HCT116 (cell line): ENCODE data around the gene FAM237B. TPM values are rescaled to one million over a fixed set of nuclear protein-coding genes. Genes with fewer than 3 reads are reported as not detected.

Experiments used
- ATAC-seq: fragments of 200-7000 bp; cut with Tn5 transposase; 2 replicates; pipeline ENCODE4 v1.9.1; 2020; ENCODE audit warnings: mild to moderate bottlenecking, moderate library complexity
- BruUV-seq: library from RNA; stranded (reverse); fragments of 400-500 nt; replicated peaks from 2 replicates; lab custom pipeline; 2021; lab: Mats Ljungman, UMichigan
- CTCF ChIA-PET: fragments of 300-600 bp; sonication (Branson Sonifier 250); formaldehyde crosslinking; loops from one replicate; lab custom pipeline; 2021; ENCODE audit warnings: antibody characterized with exemption; lab: Charles Lee
- POLR2A ChIA-PET: fragments of 300-600, 350-600 bp; sonication (Branson Sonifier 250); formaldehyde crosslinking; loops from one replicate; lab custom pipeline; 2021; ENCODE audit warnings: antibody characterized with exemption; lab: Charles Lee
- RAD21 ChIA-PET, 2 experiments: fragments of 300-600 bp; sonication (Branson Sonifier 250); formaldehyde crosslinking; loops; one replicate each; lab custom pipeline; 2023; ENCODE audit warnings: low total read pairs in 2 of 2; ENCODE audit not compliant: uncharacterized antibody in 2 of 2, unreplicated experiment in 2 of 2, low non-redundant PET in 1 of 2; lab: Charles Lee
- DNase-seq: peaks from one replicate; pipeline ENCODE4 v3.0.0-alpha.2; 2010; ENCODE audit warnings: low read depth, low spot score
- H2AFZ ChIP-seq: fragments of 200-600 bp; shearing (Covaris generic), sonication (generic); 2 replicates; pipeline ENCODE4 v1.6.1; 2017; ENCODE audit warnings: low read depth, mixed run types, mixed read lengths, antibody characterized with exemption, low read length; ENCODE audit not compliant: poor library complexity, severe bottlenecking
- H3K27ac ChIP-seq: 2 replicates; pipeline ENCODE4 v1.5.1; 2012; ENCODE audit warnings: low read depth, low read length
- H3K27me3 ChIP-seq: fragments of 200-600 bp; sonication (generic); 2 replicates; pipeline ENCODE4 v1.6.1; 2016; ENCODE audit warnings: mixed run types, low read length, mixed read lengths; ENCODE audit not compliant: insufficient read depth
- H3K36me3 ChIP-seq, 2 experiments: fragments of 200-500 bp in 1 of 2; fragments of 200-600 bp in 1 of 2; sonication (Bioruptor generic) in 1 of 2; sonication (generic) in 1 of 2; 2 replicates each; pipeline versions ENCODE4 v1.5.1 to v1.6.1; 2014 to 2016; ENCODE audit warnings: low read length in 2 of 2, inconsistent platforms in 1 of 2, mixed read lengths in 1 of 2, mixed run types in 1 of 2; ENCODE audit not compliant: insufficient read depth in 2 of 2, control insufficient read depth in 1 of 2
- H3K4me1 ChIP-seq, 2 experiments: fragments of 200-600 bp in 1 of 2; sonication (generic) in 1 of 2; 2 replicates each; pipeline versions ENCODE4 v1.5.1 to v1.6.1; 2012 to 2017; ENCODE audit warnings: low read length in 2 of 2, inconsistent platforms in 1 of 2, mild to moderate bottlenecking in 1 of 2, mixed read lengths in 1 of 2, mixed run types in 1 of 2, moderate library complexity in 1 of 2; ENCODE audit not compliant: insufficient read depth in 2 of 2, control insufficient read depth in 1 of 2
- H3K4me2 ChIP-seq: fragments of 200-600 bp; sonication (generic); 2 replicates; pipeline ENCODE4 v1.6.1; 2017; ENCODE audit warnings: mixed run types, low read length, mixed read lengths
- H3K4me3 ChIP-seq, 2 experiments: fragments of 200-600 bp in 1 of 2; sonication (generic) in 1 of 2; replicated peaks in 1 of 2; 2 replicates each; pipeline ENCODE4 v1.5.1; 2011 to 2016; ENCODE audit warnings: low read length in 2 of 2, control low read depth in 1 of 2, low read depth in 1 of 2, mild to moderate bottlenecking in 1 of 2, mixed read lengths in 1 of 2, mixed run types in 1 of 2
- H3K79me2 ChIP-seq: fragments of 200-600 bp; sonication (generic); 2 replicates; pipeline ENCODE4 v1.6.1; 2017; ENCODE audit warnings: mild to moderate bottlenecking, mixed run types, low read length, moderate library complexity, mixed read lengths; ENCODE audit not compliant: insufficient read depth
- H3K9ac ChIP-seq: fragments of 200-600 bp; sonication (generic); 2 replicates; pipeline ENCODE4 v1.6.1; 2016; ENCODE audit warnings: low read length, mixed read lengths
- H3K9me2 ChIP-seq: fragments of 200-600 bp; sonication (generic), shearing (Covaris generic); 2 replicates; pipeline ENCODE4 v1.6.1; 2017; ENCODE audit warnings: mixed run types, mild to moderate bottlenecking, moderate library complexity; ENCODE audit not compliant: insufficient read depth
- H3K9me3 ChIP-seq, 2 experiments: fragments of 200-500 bp in 1 of 2; fragments of 200-600 bp in 1 of 2; sonication (Bioruptor generic) in 1 of 2; sonication (generic) in 1 of 2; 2 replicates each; pipeline ENCODE4 v1.6.1; 2014 to 2017; ENCODE audit warnings: low read length in 2 of 2, mixed read lengths in 2 of 2, inconsistent platforms in 1 of 2, low read depth in 1 of 2, mild to moderate bottlenecking in 1 of 2, mixed run types in 1 of 2, moderate library complexity in 1 of 2; ENCODE audit not compliant: control insufficient read depth in 1 of 2, insufficient read depth in 1 of 2
- H4K20me1 ChIP-seq: fragments of 200-600 bp; sonication (generic), shearing (Covaris generic); 2 replicates; pipeline ENCODE4 v1.6.1; 2017; ENCODE audit warnings: mixed run types, mild to moderate bottlenecking, moderate library complexity; ENCODE audit not compliant: insufficient read depth
- CEBPB ChIP-seq: IDR thresholded peaks from 2 replicates; pipeline ENCODE4 v1.6.1; 2012; ENCODE audit warnings: low read depth
- ELF1 ChIP-seq: IDR thresholded peaks from 2 replicates; pipeline ENCODE4 v1.6.1; 2012; ENCODE audit warnings: low read depth, borderline replicate concordance
- EZH2 ChIP-seq: fragments of 200-600 bp; sonication (generic); IDR thresholded peaks from 2 replicates; pipeline ENCODE4 v1.6.1; 2017; ENCODE audit warnings: antibody characterized with exemption, mixed run types
- EZH2phosphoT487 ChIP-seq: fragments of 200-600 bp; IDR thresholded peaks from 2 replicates; pipeline ENCODE4 v1.6.1; 2018; ENCODE audit warnings: antibody characterized with exemption, borderline replicate concordance
- POLR2A ChIP-seq: IDR thresholded peaks from 2 replicates; pipeline ENCODE4 v1.7.0; 2011; ENCODE audit warnings: borderline replicate concordance; ENCODE audit not compliant: insufficient read depth, insufficient read length; ENCODE audit errors: extremely low read depth
- POLR2AphosphoS5 ChIP-seq: IDR thresholded peaks from 2 replicates; pipeline ENCODE4 v1.6.1; 2011; ENCODE audit warnings: mild to moderate bottlenecking, low read depth, low read length, moderate library complexity
- RAD21 ChIP-seq: IDR thresholded peaks from 2 replicates; pipeline ENCODE4 v1.6.1; 2012; ENCODE audit warnings: low read depth, mild to moderate bottlenecking
- SIN3A ChIP-seq: IDR thresholded peaks from 2 replicates; pipeline ENCODE4 v1.6.1; 2012; ENCODE audit warnings: low read depth
- SP1 ChIP-seq: IDR thresholded peaks from 2 replicates; pipeline ENCODE4 v1.6.1; 2012; ENCODE audit warnings: low read depth
- SRF ChIP-seq: IDR thresholded peaks from 2 replicates; pipeline ENCODE4 v1.6.1; 2012; ENCODE audit warnings: low read depth
- TCF7L2 ChIP-seq: IDR thresholded peaks from 2 replicates; pipeline ENCODE4 v1.7.0; 2011; ENCODE audit warnings: borderline replicate concordance, inconsistent platforms; ENCODE audit not compliant: insufficient read depth, insufficient read length; ENCODE audit errors: extremely low read depth
- ZFX ChIP-seq: fragments of 450-650 bp; IDR thresholded peaks from 2 replicates; pipeline ENCODE4 v1.6.1; 2017
- ZNF274 ChIP-seq: fragments of 200-500 bp; sonication (Bioruptor generic); IDR thresholded peaks from 2 replicates; pipeline ENCODE4 v1.6.1; 2014; ENCODE audit warnings: mild to moderate bottlenecking, low read depth, low read length, inconsistent platforms
- intact Hi-C: fragments of 100-400 bp; cut with micrococcal nuclease; formaldehyde crosslinking; loops from 2 replicates; pipeline ENCODE4 v1.10.0; 2022
- total RNA-seq: library from RNA; stranded (reverse); gene quantifications from one replicate; pipeline ENCODE4 v1.2.1, GENCODE V29; 2021; ENCODE audit not compliant: unreplicated experiment
- TF ChIP-seq, protein P1 (sequence below): IDR thresholded peaks from 2 replicates; pipeline ENCODE4 v1.6.1; 2012; ENCODE audit warnings: low read depth
- TF ChIP-seq, protein P2 (sequence below): IDR thresholded peaks from 2 replicates; pipeline ENCODE4 v1.6.1; 2011; ENCODE audit warnings: mild to moderate bottlenecking, low read length, moderate library complexity; ENCODE audit not compliant: insufficient replicate concordance; ENCODE audit errors: extremely low read depth

FAM237B gene
- total RNA-seq, 1 experiment from 2014 or later, result not detected

DNA sequence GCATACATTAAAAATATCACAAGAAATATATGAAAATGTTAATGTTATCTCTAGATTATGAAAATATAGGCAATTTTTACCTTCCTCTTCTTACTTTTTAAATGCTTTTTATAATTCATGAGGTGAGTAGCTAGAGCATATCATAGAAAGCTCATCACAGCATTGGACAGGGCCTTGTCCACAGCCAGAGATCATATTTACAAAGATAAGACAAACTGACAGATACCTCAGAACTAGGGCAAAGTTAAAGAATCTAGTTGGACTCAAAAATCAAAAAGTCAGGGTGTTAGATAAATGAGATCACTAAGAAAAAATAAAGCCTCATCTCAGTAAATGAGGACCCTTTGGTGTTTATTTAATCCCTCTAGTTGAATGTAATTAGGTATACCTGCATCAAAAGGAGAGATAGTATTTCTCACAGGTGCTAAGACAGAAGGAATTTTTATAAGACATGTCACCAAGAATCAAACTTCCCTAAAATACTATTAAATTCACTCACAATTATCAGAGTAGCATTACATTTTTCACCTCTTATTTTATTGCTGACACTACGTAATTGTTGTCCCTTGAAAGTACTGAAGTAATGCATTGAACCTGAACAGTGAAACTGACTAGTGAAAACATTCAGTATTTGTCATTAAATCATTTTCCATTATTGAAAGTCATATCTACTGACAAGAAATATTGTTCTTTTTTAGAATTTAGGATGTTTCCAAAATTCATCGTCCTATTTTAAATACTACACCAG, 50.5 kb downstream of the FAM237B start:
- Histone ChIP-seq H3K9me3 (no peaks in the 10 kb centered on the region), H3K4me3 (no peak overlapping the region), H4K20me1 (no peaks in the 10 kb centered on the region), H3K9ac (no peak overlapping the region), H3K4me1 (no peaks in the 10 kb centered on the region), H3K4me2 (no peak overlapping the region), H3K27me3 (no peaks in the 10 kb centered on the region), H3K79me2 (no peaks in the 10 kb centered on the region), H3K36me3 (no peaks in the 10 kb centered on the region), H3K27ac (no peak overlapping the region), H2AFZ (no peak overlapping the region), H3K9me2 (no peaks in the 10 kb centered on the region)
- ChIA-PET POLR2A (no interaction called here), CTCF (no interaction called here), RAD21 (no interaction called here)
- TF ChIP-seq SRF (no peak), CEBPB (no peak), SIN3A (no peak), EZH2 (no peak), ELF1 (no peak), ZFX (no peak), TCF7L2 (no peak), SP1 (no peak), POLR2A (no peak), ZNF274 (no peak), POLR2AphosphoS5 (no peak), RAD21 (no peak), EZH2phosphoT487 (no peak)
- TF ChIP-seq, protein P1, sequence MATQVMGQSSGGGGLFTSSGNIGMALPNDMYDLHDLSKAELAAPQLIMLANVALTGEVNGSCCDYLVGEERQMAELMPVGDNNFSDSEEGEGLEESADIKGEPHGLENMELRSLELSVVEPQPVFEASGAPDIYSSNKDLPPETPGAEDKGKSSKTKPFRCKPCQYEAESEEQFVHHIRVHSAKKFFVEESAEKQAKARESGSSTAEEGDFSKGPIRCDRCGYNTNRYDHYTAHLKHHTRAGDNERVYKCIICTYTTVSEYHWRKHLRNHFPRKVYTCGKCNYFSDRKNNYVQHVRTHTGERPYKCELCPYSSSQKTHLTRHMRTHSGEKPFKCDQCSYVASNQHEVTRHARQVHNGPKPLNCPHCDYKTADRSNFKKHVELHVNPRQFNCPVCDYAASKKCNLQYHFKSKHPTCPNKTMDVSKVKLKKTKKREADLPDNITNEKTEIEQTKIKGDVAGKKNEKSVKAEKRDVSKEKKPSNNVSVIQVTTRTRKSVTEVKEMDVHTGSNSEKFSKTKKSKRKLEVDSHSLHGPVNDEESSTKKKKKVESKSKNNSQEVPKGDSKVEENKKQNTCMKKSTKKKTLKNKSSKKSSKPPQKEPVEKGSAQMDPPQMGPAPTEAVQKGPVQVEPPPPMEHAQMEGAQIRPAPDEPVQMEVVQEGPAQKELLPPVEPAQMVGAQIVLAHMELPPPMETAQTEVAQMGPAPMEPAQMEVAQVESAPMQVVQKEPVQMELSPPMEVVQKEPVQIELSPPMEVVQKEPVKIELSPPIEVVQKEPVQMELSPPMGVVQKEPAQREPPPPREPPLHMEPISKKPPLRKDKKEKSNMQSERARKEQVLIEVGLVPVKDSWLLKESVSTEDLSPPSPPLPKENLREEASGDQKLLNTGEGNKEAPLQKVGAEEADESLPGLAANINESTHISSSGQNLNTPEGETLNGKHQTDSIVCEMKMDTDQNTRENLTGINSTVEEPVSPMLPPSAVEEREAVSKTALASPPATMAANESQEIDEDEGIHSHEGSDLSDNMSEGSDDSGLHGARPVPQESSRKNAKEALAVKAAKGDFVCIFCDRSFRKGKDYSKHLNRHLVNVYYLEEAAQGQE, result no peak
- TF ChIP-seq, protein P2, sequence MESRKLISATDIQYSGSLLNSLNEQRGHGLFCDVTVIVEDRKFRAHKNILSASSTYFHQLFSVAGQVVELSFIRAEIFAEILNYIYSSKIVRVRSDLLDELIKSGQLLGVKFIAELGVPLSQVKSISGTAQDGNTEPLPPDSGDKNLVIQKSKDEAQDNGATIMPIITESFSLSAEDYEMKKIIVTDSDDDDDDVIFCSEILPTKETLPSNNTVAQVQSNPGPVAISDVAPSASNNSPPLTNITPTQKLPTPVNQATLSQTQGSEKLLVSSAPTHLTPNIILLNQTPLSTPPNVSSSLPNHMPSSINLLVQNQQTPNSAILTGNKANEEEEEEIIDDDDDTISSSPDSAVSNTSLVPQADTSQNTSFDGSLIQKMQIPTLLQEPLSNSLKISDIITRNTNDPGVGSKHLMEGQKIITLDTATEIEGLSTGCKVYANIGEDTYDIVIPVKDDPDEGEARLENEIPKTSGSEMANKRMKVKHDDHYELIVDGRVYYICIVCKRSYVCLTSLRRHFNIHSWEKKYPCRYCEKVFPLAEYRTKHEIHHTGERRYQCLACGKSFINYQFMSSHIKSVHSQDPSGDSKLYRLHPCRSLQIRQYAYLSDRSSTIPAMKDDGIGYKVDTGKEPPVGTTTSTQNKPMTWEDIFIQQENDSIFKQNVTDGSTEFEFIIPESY, result no peak
- intact Hi-C loops, result no loop called here
- no peak for DNase-seq
- no TSS peak for BruUV-seq
- ATAC-seq, result no peak
